HEK293 (cell line): Measurements from ENCODE around the gene TCERG1L.

Experiments used
- BCL11A ChIP-seq: fragments of 450-650 bp; formaldehyde crosslinking; IDR thresholded peaks from 2 replicates; pipeline ENCODE4 v1.5.1; 2016; ENCODE audit warnings: low read depth, missing biosample characterization, missing genetic modification characterization
- PBX3 ChIP-seq: sonication (generic); formaldehyde crosslinking; IDR thresholded peaks from 2 replicates; pipeline ENCODE4 v1.8.1; 2022; ENCODE audit warnings: mild to moderate bottlenecking, moderate library complexity, missing genetic modification reagents
- ZNF114 ChIP-seq: fragments of 450-650 bp; formaldehyde crosslinking; IDR thresholded peaks from 2 replicates; pipeline ENCODE4 v1.5.0; 2017; ENCODE audit warnings: missing biosample characterization, missing genetic modification characterization
- ZNF24 ChIP-seq: fragments of 450-650 bp; formaldehyde crosslinking; IDR thresholded peaks from 2 replicates; pipeline ENCODE4 v1.5.1; 2016; ENCODE audit warnings: missing biosample characterization, missing genetic modification characterization
- ZNF473 ChIP-seq: fragments of 450-650 bp; formaldehyde crosslinking; IDR thresholded peaks from 2 replicates; pipeline ENCODE4 v1.5.1; 2017; ENCODE audit warnings: missing biosample characterization, missing genetic modification characterization
- ZNF785 ChIP-seq: fragments of 450-650 bp; formaldehyde crosslinking; IDR thresholded peaks from 2 replicates; pipeline ENCODE4 v1.5.1; 2016; ENCODE audit warnings: missing biosample characterization, missing genetic modification characterization

GRCh38 chr10:131244836-131245235 lies 66.7 kb downstream of the TCERG1L start:
- no peak for TF ChIP-seq ZNF24
- TF ChIP-seq BCL11A (tag by site-specific recombination): no peak
- TF ChIP-seq PBX3: no peak
- TF ChIP-seq ZNF785 (tag by site-specific recombination): no peak
- no peak for TF ChIP-seq ZNF114
- TF ChIP-seq ZNF473: no peak
